C4-2B (cell line): Measurements from ENCODE around the gene B3GNT4.

ENCODE experiments used
- ZFX ChIP-seq: fragments of 450-650 bp; IDR thresholded peaks from 2 replicates; pipeline ENCODE4 v1.6.1; 2017
- TF ChIP-seq, protein P1 (sequence below): fragments of 450-650 bp; conservative IDR thresholded peaks from 2 replicates; pipeline ENCODE4 v1.5.1; 2017; ENCODE audit warnings: mild to moderate bottlenecking

DNA sequence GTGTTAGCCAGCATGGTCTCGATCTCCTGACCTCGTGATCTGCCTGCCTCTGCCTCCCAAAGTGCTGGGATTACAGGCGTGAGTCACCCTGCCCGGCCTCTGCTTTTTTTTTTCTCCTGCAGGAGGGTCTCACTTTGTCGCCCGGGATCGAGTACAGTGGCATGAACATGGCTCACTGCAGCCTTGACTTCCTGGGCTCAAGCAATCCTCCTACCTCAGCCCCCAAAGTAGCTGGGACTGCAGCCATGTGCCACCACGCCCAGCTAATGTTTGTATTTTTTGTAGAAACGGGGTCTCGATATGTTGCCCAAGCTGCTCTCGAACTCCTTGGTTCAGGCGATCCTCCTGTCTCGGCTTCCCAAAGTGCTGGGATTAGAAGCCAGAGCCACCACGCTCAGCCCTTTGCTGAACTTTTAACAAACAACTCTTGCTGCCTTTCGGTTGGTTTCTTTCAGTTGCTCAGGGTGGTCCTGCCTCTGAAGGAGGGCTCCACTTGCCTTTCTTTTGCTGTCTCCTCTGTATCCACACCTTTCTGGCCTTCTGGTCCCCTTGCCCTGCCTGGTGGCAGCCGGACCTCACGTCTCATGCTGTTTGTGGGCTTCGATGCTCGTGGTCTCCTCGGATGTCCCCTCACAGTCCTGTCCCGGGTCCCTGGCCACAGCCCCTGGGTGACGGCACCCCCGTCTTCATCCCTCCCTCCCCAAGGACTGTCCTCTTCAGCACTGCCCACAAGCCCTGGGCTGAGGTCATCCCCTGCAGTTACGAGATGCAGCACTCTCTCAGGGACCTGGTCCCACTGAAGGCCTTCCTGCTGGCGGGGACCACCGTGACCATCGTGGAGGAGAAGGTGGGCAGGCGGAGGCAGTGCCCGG is 3.8 kb upstream of the B3GNT4 start:
- TF ChIP-seq, protein P1, sequence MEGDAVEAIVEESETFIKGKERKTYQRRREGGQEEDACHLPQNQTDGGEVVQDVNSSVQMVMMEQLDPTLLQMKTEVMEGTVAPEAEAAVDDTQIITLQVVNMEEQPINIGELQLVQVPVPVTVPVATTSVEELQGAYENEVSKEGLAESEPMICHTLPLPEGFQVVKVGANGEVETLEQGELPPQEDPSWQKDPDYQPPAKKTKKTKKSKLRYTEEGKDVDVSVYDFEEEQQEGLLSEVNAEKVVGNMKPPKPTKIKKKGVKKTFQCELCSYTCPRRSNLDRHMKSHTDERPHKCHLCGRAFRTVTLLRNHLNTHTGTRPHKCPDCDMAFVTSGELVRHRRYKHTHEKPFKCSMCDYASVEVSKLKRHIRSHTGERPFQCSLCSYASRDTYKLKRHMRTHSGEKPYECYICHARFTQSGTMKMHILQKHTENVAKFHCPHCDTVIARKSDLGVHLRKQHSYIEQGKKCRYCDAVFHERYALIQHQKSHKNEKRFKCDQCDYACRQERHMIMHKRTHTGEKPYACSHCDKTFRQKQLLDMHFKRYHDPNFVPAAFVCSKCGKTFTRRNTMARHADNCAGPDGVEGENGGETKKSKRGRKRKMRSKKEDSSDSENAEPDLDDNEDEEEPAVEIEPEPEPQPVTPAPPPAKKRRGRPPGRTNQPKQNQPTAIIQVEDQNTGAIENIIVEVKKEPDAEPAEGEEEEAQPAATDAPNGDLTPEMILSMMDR: no peak
- TF ChIP-seq ZFX: no peak
